GM21529 (cell line): ENCODE measurements around the gene GFRA1.

Experiments used
- ATAC-seq: cut with Tn5 transposase; IDR thresholded peaks from one replicate; pipeline ENCODE4 v1.9.1; 2021; ENCODE audit not compliant: unreplicated experiment

Gene GFRA1

DNA sequence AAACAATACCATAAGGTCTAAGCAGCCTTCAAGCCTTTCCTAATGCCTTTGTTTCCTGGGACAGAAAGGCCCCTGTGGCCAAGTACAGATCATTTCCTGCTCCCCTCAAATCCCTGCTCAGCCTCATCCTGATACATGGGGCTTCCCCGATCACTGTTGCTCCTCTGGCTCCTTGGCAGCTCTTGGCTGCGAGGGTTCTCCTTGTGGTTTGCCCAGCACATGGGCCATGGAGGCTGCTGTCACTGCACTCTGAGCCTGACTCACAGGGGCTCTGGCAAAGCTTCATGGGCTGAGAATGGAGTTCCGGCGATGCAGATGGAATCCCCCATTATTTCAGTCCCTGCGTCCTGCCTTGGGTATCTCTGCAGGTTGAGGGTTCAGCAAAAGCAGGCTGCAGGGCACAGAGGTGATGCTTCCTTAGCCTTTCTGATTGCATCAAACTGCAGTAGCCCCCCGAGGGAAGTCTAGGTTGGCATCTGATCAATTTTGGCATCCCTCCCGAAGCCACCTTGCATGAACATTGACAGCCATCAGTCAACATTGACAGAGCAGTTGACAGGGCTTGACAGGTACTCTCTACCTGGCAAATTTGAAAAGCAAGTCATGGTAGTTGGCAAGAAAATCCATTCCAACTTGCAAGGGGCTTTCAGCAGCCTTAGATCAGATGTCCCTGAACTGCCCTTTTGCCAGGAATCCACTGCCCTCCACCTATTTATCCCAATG is 168.6 kb downstream of the GFRA1 start:
- ATAC-seq: no peak

DNA sequence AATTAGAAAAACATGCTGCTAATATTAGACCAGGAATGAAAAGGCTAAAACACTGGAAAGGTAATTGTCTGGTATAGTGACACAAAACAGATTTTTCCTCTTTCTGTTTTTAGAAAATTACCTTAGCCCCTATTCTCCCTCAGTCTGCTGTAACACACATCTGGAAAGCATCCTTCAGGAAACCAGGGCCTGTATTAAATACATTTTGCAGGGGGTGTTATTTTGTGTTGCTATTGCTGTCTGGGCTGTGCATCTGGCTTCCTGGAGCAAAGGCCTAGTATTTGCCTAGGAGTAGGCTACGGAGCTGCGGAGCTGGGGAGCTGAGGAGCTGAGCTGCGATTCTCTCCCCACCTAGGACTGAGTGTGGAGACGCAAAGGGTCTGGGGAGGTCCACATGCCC is 169.3 kb downstream of the GFRA1 start:
- ATAC-seq: no peak

DNA sequence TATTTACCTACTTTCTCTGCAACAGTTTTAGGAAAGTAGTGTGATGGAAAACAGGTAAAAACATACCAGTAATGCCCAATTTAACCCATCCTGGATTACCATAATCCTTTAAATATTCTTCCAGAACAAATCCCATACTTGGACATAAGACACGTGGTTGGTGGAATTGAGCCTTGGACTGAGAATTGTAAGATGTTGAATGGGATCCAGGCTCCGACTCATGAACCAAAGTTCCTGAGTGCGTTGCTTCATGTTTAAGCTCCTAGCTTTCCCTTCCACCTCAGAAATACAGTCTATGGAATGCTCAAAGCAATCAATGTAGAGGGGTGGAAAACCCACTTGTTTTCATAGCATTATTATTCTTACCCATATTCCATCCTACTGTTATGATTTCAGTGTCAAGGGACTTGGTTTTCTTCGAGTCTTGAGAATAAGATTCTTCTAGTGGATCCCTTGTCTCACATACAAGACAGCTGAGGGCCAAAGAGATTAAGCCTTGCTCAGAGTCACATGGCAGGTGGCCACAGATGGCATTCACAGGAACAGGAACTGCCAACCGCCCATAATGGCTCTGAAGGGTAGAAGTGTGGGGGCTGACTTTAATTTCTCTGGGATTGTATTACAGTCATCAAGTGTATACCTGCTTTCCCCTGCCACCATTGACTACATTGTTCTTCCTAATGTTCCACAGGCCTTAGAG is 171.2 kb downstream of the GFRA1 start:
- ATAC-seq: no peak

DNA sequence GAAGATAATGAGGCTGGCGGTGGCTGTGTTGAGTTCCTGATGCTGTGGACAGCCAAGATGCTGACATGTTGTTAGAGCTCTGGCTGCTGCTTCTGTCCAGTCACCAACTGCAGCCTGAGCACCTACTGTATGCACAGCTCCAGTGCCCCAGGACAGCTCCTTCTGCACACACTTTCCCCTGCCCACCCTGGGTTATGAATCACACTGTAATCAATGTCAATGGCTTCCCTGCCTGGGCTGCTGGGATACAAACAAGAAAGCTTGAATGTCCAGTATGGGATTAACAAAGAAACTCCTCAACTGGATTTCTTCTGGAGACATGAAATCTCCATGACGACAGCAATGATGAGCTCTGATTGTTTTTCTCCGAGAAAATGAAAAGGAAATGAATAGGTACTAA is 172.0 kb downstream of the GFRA1 start:
- ATAC-seq: no peak

DNA sequence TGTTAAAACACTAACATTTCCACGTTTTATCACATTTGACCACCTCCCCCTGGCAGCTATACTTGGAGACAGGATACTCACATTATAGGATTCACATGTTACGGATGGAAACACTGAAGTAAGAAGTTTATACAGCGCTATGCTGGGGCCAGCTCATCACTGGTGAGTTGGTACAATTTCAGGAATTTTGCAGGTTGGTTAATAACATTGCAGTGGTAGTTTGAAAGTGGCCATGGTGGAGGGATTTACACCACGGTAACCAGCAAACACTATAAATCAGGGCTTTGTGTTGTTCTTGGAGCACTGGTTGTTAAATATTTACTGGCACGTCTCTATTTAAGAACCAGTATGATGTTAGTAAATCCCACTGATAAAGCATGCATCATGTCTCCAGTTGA is 174.0 kb downstream of the GFRA1 start:
- ATAC-seq: no peak

DNA sequence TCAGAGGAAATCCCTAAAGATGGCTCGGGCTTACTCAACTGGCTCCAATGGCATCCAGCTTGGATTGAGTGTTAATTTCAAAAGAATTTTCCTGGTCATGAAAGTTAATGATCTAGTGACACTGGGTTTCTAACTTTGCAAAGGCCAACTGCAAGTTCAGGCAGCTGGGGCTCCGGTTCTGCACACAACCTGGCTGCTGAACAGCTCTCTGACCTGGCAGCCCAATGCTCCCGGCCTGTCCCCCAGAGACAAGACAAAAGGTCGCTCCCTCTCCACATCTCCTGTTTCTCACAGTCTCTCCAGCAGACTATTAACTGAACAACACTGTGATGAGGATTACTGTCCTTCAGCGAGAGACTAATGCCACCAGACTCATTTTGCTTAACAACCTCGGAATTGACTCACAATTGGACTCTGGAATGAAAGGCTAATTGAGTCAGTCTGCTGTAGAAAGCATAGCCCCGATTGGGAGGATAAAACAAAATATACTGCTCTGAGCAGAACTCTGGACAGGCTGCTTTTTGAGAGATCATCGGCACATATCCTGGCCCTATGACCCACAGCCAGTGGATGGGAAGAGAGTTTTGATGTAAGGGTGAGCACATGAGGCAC is 174.5 kb downstream of the GFRA1 start:
- no peak for ATAC-seq

DNA sequence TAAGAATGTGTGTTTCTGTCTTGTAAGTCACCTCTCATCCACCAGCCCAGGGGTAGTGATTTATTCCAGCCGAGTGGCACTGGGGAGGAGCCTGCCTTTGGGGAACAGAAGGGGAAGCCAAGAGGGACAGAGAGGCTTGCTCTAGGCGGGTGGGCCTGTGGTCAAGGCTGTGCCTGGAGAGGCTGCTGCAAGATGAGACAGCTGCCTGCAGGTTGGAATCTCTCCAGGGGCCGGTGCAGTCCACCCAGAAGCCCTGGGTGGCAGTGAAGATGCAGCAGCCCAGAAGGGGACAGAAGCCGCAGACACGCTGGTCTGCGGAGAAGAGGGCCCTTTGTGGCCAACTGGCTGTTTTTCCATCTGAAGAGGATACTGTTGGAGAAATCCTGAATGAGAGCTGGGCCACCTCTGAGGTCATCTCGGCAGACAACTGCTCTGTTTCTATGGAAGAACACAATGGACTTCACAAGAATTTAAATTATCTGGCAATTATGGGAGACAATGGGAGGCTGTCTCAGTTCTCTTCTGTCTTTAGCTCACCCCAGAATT is 175.7 kb downstream of the GFRA1 start:
- no peak for ATAC-seq

DNA sequence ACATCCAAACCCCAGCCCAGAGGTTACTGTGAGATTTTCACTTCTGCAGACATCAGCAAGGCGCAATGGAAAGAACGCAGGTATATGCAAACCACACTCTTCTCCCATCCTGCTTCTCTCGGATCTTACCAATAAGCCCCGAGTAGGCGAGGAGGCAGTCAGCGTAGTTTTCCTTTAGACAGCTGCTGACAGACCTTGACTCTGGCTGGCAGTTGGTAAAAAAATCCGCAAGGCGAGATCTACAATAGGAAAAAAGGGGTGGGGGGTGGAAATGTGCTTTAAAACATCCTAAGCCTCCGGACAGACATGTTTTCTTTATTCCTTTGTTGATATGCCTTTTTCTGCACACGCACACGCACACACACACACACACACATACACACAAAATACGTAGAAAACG is 176.5 kb downstream of the GFRA1 start:
- no peak for ATAC-seq

DNA sequence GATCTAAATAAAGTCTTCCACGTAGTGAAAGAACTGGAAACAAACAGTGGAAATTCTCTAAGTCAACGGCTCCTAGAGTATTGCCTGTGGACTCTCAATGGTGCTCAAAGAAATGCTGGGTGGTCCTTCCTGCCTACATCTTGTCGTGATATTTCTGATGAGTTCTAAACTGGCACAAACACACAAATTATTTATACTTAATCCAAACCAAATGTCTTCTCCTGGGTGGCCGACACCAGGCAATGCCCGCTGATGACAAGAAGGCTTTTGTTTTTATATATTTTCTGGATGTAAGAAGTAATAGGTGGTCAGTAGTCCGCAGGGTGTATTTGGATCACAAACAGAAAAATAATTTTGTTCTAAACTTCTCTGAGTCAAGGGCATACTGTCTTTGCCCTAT is 178.7 kb downstream of the GFRA1 start:
- ATAC-seq: no peak

DNA sequence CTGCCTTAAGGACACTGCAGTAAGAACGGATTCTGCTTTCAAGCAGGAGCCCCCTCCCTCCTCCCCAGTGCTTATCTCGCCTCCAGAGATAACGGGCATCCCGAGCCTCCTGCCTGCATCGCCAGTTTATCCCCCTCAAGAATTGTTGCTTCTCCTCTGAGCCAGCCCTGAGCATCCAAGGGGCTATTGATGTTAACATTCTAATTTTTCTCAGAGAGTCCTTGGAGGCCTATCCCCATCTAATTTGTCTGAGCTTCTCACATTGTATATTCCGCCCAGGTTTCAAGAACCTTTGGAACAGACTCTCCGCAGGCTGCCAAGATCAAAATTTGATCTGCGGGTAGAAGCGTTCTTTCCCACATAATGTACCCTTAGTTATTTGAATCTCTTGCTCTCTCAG is 180.0 kb downstream of the GFRA1 start:
- ATAC-seq: no peak

DNA sequence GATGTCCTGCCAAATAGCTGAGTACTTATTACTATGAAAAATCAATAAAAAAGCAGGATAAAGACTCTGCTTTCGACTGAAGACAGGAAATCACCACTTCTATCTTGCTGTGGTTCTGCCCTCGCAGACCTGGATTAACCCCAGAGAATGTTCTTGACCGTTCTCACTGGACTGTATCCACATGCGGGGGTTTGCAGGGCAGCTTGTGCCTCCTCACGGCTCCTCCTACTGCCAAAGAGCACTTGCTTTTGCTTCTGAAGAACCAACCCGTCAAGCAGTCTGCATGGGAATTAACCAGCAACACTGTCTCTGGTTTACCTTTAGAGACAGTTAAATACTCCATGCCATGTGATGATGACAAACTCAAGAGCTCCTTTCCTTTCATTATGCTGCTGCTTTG is 184.0 kb downstream of the GFRA1 start:
- no peak for ATAC-seq

DNA sequence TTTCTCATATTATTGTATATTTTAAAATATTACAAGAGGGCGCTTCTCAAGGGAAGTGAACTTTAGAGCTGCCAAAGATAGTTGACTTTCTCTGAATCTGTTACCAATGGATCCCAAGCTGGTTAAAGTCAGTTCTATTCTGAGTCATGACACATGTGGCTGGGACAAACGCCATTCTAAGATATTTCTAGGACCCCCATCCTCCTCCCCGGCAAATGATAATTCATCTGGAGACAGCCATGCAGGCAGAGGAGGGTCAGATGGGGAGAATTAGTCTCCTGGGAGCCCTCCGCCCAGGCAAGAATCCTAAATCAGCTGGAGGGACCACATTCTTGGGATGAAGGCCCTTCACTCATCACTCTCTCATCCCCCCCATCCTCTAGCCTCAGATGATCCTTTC is 187.7 kb downstream of the GFRA1 start:
- ATAC-seq: no peak

DNA sequence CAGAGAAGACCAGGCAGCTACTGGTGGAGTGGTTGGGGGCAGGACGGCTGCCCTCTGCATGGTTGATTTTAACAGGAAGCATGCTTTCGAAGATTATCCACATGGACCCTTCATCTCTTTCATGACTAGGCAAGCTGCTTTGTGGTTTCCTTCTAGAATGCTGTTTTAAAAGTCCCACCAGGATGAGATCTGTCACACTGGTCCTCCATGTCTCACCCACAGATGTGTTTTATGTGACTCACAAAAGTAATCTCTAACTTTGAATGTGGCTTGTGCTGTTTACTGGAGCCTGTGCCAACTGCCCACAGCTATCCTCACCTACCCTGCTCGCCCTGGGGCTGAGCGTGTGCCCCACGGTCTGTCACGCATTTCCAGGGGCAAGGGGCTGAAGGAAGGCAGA is 188.8 kb downstream of the GFRA1 start:
- no peak for ATAC-seq

DNA sequence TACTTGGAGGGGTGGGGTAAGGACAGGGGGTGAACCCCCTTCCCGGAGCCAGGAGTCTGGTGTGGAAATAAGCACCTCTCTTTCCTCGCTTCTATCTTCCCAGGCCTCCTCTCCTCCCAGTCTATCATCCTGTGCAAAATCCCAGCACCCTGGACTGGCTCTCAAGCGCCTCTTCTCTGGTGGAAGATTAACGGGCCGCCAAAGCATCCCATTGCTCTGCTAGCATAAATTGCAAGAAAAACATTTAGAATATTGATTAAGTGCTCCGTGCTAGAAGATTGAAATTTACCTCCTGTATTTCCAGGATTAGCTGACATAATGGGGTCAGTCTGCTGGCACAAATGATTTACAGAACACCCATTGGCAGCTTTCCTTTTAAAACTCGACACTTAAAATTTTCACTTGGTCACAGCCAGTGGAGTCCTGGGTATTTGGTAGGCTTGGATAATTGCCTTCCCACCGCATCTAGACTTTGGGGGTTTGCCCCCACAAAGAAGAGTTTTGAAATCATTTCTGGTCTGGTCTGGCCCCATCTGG is 189.7 kb downstream of the GFRA1 start:
- ATAC-seq: no peak

DNA sequence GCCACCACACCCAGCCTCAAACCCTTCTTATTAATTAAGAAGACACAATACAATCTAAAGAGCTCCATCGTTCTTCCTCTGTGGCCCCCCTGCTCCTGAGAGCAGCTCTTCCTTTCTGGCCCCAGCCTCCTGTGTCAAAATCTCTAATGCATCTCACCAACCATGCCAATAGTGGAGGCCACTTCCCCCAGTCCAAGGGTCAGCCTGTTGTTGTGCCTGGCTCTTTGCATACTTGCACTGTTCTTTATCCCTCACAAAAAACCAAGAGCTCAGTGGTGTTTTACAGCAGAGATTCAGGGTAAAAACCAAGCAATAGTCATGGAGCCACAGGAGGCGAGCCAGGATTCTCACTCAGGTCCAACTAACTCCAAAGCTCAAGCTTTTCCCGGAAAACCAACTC is 190.2 kb downstream of the GFRA1 start:
- ATAC-seq: no peak

DNA sequence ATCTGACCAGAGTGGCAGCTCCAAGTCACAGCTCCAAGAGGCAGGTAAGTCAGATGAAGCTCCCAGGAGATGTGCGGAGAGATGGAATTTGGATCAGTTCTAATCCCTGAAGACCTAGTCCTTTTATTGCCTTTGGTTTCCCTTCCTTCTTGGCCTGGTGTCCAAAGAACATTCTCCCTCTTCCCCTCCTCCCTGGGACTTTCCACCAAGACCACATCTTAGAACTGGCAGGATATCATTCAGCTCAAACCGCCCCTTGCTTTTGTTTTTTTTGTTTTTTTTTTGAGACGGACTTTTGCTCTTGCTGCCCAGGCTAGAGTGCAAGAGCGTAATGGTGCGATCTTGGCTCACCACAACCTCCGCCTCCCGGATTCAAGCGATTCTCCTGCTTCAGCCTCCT is 190.8 kb downstream of the GFRA1 start:
- no peak for ATAC-seq

DNA sequence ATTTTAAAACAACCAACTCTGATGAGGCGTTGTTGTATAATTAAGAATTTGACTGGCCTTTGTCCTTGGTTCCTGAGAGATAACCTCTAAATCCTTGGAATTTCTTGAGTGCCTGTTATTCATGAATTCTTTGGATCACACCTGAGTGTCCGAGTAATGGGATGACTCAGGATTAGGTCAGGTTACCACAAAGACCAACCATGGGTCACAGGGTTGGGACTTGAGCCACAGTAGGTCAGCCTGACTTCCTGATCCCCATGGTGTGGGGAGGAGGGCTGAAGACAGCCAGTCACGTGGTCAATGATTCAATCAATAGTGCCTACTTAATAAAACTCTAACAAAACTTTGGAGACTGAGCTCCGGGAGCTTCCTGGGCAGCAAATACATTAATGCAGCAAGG is 192.5 kb downstream of the GFRA1 start:
- ATAC-seq: no peak

DNA sequence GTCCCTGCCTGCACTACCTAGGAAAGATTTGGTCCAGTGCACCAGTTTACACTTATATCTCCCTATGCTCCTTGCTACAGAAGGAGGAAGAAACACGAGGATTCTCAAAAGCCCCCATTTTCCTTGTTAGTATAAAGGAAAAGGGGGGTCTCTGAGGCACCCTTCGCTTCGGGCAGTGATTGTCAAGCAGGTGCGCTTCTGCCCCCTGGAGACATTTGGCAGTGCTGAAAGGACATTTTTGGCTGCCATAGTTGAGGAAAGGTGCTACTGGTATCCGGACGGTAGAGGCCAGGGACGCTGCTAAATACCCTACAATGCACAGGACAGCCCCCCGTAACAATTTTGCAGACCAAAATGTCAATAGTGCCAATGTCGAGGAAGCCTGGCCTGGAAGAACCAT is 193.7 kb downstream of the GFRA1 start:
- no peak for ATAC-seq

DNA sequence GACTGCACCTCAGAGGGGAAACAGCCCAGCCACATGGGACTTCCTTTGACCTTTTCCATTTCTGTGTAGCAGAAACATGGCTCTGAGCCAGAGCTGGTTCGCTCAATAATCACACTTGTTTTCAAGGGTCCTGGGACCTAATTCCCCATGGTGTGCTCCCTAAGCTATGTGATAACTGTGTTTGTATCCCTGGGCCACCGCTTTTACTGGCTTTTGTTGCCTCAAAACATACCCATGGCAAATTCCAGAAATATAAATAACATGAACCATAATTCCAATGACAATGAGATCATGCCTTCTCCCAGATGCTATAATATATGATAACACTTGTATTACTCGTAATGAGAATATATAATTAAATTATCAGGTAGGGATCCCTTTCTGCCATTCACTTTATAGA is 196.4 kb downstream of the GFRA1 start:
- no peak for ATAC-seq

DNA sequence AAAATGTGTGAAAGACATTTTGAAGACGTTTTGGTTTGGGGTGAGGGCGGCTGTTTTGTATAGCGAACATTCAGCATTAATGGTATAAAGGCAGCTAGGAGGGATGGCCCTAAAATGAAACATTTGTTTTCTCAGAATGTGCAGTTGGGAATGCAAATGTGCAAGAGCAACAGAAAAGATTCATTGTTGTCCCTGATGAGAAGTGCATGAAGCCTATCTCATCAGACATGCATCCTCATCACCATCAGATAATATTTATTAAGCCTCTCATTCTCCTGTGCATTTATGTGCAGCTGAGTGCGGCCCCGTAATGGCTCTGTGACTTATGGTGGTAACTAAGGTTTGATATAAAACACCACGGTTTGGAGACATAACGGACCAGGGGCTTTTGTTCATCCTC is 199.5 kb downstream of the GFRA1 start:
- no peak for ATAC-seq

DNA sequence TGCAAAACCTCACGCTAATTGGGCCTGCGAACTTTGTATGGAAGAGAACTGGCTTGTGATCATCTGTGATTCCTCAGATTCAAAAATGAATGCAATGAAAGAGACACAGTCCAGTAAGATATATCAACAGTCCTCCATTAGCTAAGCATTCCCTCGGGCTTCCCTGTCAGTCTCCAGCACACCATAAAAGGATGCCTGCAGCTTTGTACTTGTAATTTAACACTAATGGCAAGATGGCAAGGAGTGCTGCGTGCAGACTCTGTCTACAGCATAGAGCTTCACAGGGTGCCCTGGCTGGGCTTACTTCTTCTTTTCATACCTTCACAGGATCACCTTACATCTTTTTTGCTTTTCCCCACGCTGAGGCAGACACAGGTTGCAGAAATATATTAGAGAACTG is 200.0 kb downstream of the GFRA1 start:
- ATAC-seq: no peak
